ENCODE data around the gene EDIL3.

- TF ChIP-seq CTCF (conservative IDR thresholded peaks at IDR 0.05 in 1 of 2, IDR thresholded peaks at IDR 0.05 in 1 of 2; ENCODE audit: low read depth in 1 of 2, low read length in 2 of 2) (no peak), EZH2 (IDR thresholded peaks at IDR 0.05; ENCODE audit: low read length, missing control alignments) (no peak)
Observed at GRCh38 chr5:84253946-84254345, 130.7 kb downstream of the EDIL3 start.

Data from fibroblast of lung (primary cell).